Esophagus squamous epithelium (tissue), 5 donors: Measurements from ENCODE around the gene CHST14. TPM values are rescaled to one million over a fixed set of nuclear protein-coding genes. Genes with fewer than 3 reads are reported as not detected.

Source experiments
- DNase-seq: peaks from one replicate; lab custom pipeline; 2025; lab: John Stamatoyannopoulos, UW
- H3K27ac ChIP-seq, 4 donors: fragments of 200-600 bp; sonication (generic); one replicate each; pipeline ENCODE4 v1.5.1; 2016 to 2019; ENCODE audit warnings: mild to moderate bottlenecking in 1 of 4
- H3K27me3 ChIP-seq, 4 donors: fragments of 200-600 bp; sonication (generic); 1 replicate in 3 of 4; 2 replicates in 1 of 4; pipeline versions ENCODE4 v1.5.1 to v1.6.0; 2017 to 2021; ENCODE audit warnings: antibody characterized with exemption in 1 of 4
- H3K36me3 ChIP-seq, 3 donors: fragments of 200-600 bp; sonication (generic); one replicate each; pipeline ENCODE4 v1.5.1; 2016 to 2019
- H3K4me1 ChIP-seq, 3 donors: fragments of 200-600 bp; sonication (generic); one replicate each; pipeline ENCODE4 v1.5.1; 2017 to 2019
- H3K4me3 ChIP-seq, 4 donors: fragments of 200-600 bp; sonication (generic); 1 replicate in 3 of 4; 2 replicates in 1 of 4; pipeline ENCODE4 v1.5.1; 2016 to 2019; ENCODE audit warnings: mild to moderate bottlenecking in 2 of 4, moderate library complexity in 1 of 4
- H3K9me3 ChIP-seq, 3 donors: fragments of 200-600 bp; sonication (generic); one replicate each; pipeline ENCODE4 v1.5.1; 2016 to 2019
- POLR2A ChIP-seq, 4 donors: fragments of 450-650 bp; IDR thresholded peaks; one replicate each; pipeline ENCODE4 v1.6.1; 2017; ENCODE audit warnings: antibody characterized with exemption in 4 of 4, mild to moderate bottlenecking in 4 of 4, moderate library complexity in 3 of 4
- WGBS, 2 donors: methylation state at CpG; one replicate each; pipeline ENCODE4 v1.1.5; 2018; 5-methylcytosine and 5-hydroxymethylcytosine counted together
- intact Hi-C: fragments of 100-400 bp; cut with DNase I; formaldehyde crosslinking; loops from one replicate; pipeline ENCODE4 v1.15.0; 2022
- total RNA-seq, 4 donors: library from RNA; depleted of rRNA; stranded (reverse); fragments of >200 nt; gene quantifications; one replicate each; pipeline ENCODE4 v1.1.0, GENCODE V29; 2016
- TF ChIP-seq, protein P1 (sequence below), 6 experiments: fragments of 450-650 bp in 4 of 6; fragments of 200-600 bp in 2 of 6; sonication (generic) in 2 of 6; IDR thresholded peaks; one replicate each; pipeline ENCODE4 v1.5.1; 2016 to 2019; ENCODE audit warnings: antibody characterized with exemption in 6 of 6, mild to moderate bottlenecking in 4 of 6, moderate library complexity in 4 of 6
- donor health status: DM: yes; HTN: yes; CAD: no.

Gene CHST14
- total RNA-seq, 4 donors from 2014 or later: 2.9 to 7.4 (median 5.2) TPM

DNA sequence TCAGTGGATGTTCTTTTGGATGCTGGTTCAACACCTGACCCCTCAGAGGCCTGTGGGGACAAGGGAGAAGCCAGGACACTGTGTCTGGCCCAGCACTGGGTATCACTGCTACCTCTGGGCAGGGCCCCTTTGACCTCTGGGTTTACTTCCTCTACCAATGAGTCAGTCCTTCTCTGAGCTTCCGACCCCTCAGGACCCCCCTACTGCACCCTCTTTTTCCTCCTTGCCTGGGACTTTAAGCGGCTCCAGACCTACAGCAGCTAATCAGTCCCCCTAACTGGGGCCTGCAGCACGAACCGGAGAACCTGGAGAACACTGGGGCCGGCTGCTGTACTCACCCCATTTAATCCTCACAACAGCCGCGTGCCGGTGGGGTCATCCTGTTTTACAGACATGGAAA lies 3.8 kb downstream of the CHST14 start:
- Histone ChIP-seq H3K4me1 (peaks cover 16 to 52% (median 17%) of the 10 kb centered on the region in 3 donors), H3K4me3 (no peak overlapping the region), H3K27ac (no peak overlapping the region), H3K9me3 (no peaks in the 10 kb centered on the region), H3K27me3 (no peaks in the 10 kb centered on the region), H3K36me3 (no peaks in the 10 kb centered on the region)
- no peak for DNase-seq
- WGBS, 2 donors: 83 to 95% methylated on average over 4 to 8 of the region's 8 CpGs
- TF ChIP-seq POLR2A (IDR thresholded peaks at IDR 0.05): no peak
- TF ChIP-seq, protein P1, sequence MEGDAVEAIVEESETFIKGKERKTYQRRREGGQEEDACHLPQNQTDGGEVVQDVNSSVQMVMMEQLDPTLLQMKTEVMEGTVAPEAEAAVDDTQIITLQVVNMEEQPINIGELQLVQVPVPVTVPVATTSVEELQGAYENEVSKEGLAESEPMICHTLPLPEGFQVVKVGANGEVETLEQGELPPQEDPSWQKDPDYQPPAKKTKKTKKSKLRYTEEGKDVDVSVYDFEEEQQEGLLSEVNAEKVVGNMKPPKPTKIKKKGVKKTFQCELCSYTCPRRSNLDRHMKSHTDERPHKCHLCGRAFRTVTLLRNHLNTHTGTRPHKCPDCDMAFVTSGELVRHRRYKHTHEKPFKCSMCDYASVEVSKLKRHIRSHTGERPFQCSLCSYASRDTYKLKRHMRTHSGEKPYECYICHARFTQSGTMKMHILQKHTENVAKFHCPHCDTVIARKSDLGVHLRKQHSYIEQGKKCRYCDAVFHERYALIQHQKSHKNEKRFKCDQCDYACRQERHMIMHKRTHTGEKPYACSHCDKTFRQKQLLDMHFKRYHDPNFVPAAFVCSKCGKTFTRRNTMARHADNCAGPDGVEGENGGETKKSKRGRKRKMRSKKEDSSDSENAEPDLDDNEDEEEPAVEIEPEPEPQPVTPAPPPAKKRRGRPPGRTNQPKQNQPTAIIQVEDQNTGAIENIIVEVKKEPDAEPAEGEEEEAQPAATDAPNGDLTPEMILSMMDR (IDR thresholded peaks at IDR 0.05): no peak
- intact Hi-C loops: no loop called here

DNA sequence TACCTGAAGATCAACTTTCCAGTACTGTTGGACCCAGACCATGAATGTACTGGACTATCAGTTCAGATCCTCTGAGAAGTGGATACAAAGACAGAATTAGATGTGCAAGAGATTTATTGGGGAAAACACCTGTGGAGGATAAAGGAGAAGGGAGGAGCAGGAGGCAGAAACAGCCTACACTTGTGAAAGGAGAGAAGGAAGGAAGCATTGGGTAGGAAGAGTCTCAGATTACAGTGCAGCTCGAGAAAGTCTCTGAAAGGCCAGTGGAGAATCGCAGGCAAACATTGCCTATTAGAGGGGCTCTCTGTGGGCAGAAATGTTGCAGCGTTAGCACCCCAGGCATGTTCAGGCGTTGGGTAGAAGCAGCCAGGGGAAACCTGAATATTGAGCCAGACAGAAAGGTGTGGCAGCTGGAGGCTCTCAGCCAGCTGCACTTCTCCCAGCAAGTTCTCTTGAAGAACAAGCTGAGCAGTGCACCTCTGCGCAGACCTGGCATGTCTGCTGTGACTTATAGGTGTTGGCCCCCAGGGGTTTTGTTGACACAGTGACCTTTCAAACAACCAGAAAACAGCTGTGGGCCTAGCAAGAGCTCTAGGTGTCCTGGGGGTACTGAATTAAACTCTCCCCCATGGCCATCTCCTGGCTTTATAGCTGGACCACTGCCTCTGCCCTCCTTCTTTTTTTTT lies 7.0 kb downstream of the CHST14 start:
- no peaks in the 10 kb centered on the region for H3K27me3 ChIP-seq
- no peak overlapping the region for H3K4me3 ChIP-seq
- whole genome bisulfite sequencing, 2 donors: 28 to 32% methylated on average over 5 of the region's 5 CpGs
- peak overlapping the region in 3 of 4 donors; percentile 21 to 75 (median 74) for H3K27ac ChIP-seq
- no peak for DNase-seq
- peaks cover 0 to 25% (median 0%) of the 10 kb centered on the region in 3 donors for H3K4me1 ChIP-seq
- no peak for TF ChIP-seq POLR2A (IDR thresholded peaks at IDR 0.05)
- TF ChIP-seq, protein P1 (IDR thresholded peaks at IDR 0.05): no peak
- intact Hi-C loops: no loop called here
- no peaks in the 10 kb centered on the region for H3K36me3 ChIP-seq
- no peaks in the 10 kb centered on the region for H3K9me3 ChIP-seq

DNA sequence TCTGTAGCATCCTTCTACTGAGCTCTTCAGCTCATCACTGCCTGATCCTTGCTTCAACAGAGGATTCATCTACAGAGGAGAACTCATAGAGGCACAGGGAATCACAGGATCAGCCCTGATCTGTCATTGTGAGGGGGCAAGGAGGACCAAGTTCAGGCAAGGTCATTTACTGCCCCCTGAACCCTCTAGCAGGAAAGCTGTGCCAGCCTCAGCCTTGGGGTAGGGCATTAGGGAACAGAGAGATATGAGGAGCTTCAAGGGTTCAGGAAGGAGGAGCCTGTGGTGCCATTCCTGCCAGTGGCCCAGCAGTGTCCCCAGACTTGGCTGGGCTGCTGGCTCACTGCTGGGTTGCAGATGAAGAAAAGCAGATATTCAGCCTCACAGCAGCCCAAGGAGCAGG lies 8.2 kb downstream of the CHST14 start:
- Histone ChIP-seq H3K27ac (no peak overlapping the region), H3K4me1 (peaks cover 0 to 24% (median 0%) of the 10 kb centered on the region in 3 donors), H3K9me3 (no peaks in the 10 kb centered on the region), H3K4me3 (no peak overlapping the region), H3K27me3 (no peaks in the 10 kb centered on the region), H3K36me3 (no peaks in the 10 kb centered on the region)
- intact Hi-C loops: no loop called here
- DNase-seq: no peak
- TF ChIP-seq, protein P1 (IDR thresholded peaks at IDR 0.05): no peak
- TF ChIP-seq POLR2A (IDR thresholded peaks at IDR 0.05): no peak

DNA sequence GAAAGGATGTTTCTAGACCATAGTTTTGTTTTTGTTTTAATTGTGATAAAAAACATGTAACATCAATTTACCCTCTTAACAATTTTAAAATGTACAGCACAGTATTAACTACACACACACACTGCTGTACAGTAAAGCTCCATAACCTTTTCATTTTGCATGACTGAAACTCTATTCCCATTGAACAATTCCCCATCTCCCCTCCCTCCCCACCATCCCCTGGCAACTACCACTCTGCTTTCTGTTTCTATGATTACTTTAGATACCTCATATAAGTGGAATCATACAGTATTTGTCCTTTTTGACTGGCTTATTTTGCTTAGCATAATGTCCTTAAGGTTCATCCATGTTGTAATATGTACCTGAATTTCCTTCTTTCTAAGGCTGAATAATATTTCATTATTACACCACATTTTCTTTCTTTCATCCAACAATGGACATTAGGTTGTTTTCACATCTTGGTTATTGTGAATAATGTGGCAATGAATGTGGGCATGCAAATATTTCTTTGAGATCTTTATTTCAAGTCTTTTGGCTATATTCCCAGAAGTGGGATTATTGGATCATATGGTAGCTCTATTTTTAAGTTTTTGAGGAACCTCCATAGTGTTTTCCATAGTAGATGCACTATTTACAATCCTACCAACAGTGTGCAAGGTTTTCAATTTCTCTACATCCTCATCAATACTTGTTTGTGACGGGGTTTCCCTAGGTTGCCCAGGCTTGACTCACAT lies 10.7 kb downstream of the CHST14 start:
- peaks cover 0 to 24% (median 0%) of the 10 kb centered on the region in 3 donors for H3K4me1 ChIP-seq
- no peak overlapping the region for H3K27ac ChIP-seq
- no peaks in the 10 kb centered on the region for H3K27me3 ChIP-seq
- no peak overlapping the region for H3K4me3 ChIP-seq
- no peaks in the 10 kb centered on the region for H3K9me3 ChIP-seq
- DNase-seq: no peak
- H3K36me3 ChIP-seq: no peaks in the 10 kb centered on the region
- TF ChIP-seq, protein P1 (IDR thresholded peaks at IDR 0.05): no peak
- no peak for TF ChIP-seq POLR2A (IDR thresholded peaks at IDR 0.05)
- intact Hi-C loops: no loop called here
- 31 to 54% methylated on average over 1 of the region's 1 CpG for WGBS, 2 donors

DNA sequence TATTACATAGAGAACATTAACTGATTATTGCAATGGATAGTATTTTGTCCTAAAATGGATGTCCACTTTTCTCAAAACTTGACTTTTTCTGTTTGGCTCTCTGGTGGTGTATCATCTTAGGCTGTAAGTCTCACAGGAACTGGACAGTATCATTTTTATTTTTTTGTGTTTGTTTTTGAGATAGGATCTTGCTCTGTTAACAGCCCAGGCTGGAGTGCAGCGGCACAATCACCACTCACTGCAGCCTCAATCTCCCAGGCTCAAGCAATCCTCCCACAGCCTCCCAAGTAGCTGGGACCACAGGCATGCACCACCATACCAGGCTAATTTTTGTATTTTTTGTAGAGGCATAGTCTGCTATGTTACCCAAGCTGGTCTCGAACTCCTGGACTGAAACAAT lies 13.1 kb downstream of the CHST14 start:
- Histone ChIP-seq H3K27me3 (no peaks in the 10 kb centered on the region), H3K4me3 (no peak overlapping the region), H3K36me3 (no peaks in the 10 kb centered on the region), H3K27ac (no peak overlapping the region), H3K9me3 (no peaks in the 10 kb centered on the region), H3K4me1 (peaks cover 0 to 2% (median 0%) of the 10 kb centered on the region in 3 donors)
- no peak for TF ChIP-seq POLR2A (IDR thresholded peaks at IDR 0.05)
- intact Hi-C loops: no loop called here
- no peak for DNase-seq
- 92 to 93% methylated on average over 2 of the region's 2 CpGs for WGBS, 2 donors
